ENCODE results near the gene TMEM184A. TPM values are rescaled to one million over a fixed set of nuclear protein-coding genes. Genes with fewer than 3 reads are reported as not detected.

Gene TMEM184A
- total and polyA plus RNA-seq, 2 experiments from 2014 or later: 14.5 to 24.7 TPM

DNA sequence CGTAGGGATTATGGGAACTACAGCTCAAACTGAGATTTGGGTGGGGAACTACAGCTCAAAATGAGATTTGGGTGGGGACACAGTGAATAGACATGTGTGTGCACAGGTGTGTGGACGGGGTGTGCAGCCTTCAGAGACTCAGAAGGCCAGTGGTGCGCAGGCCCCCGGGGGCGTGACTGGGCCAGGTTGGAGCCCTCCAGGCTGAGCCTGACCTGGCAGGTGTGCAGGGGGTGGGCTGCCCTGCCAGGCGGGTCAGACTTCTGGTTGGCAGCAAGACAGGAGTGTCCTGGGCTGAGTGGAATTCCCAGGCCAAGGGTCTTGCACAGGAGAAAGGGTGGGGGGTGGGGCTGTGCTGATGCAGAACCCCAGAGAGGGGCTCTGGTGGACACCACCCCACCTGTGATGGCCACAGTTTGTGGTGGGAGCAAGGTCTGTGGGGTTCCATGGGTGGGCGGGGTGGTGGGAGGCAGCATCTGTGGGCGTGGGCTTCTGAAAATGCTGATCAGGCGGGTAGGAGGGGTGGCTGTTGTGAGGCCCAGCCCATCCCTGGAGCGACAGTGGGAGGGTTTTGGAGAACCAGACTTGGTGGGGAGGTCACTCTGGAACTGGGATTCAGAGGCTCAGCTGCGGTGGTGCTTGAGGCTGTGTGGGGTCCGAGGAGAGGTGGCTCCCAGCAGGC is 43.1 kb upstream of the TMEM184A start:
- H2AFZ ChIP-seq: no peak overlapping the region
- no peaks in the 10 kb centered on the region for H3K36me3 ChIP-seq (replicated peaks; ENCODE audit: insufficient read depth, low read depth)
- H3K79me2 ChIP-seq: no peaks in the 10 kb centered on the region
- WGBS (ENCODE audit: low lambda C conversion rate, missing lambda C conversion rate): 91% methylated on average over 6 of the region's 12 CpGs
- TF ChIP-seq EZH2phosphoT487 (IDR thresholded peaks at IDR 0.05; ENCODE audit: low read depth, severe bottlenecking, unreplicated experiment) (no peak), CTCF (IDR thresholded peaks at IDR 0.05; ENCODE audit: poor library complexity) (no peak), EZH2 (IDR thresholded peaks at IDR 0.05; ENCODE audit: borderline replicate concordance) (no peak)
- no peak overlapping the region for H3K4me3 ChIP-seq
- H3K27ac ChIP-seq: no peak overlapping the region
- no peaks in the 10 kb centered on the region for H4K20me1 ChIP-seq (ENCODE audit: insufficient read depth, poor library complexity, severe bottlenecking)
- H3K27me3 ChIP-seq: peaks cover 4% of the 10 kb centered on the region
- H3K4me1 ChIP-seq (ENCODE audit: insufficient read depth): no peaks in the 10 kb centered on the region
- no peak for DNase-seq (ENCODE audit: low spot score)
- H3K9me2 ChIP-seq (replicated peaks; ENCODE audit: insufficient read depth): no peaks in the 10 kb centered on the region
- H3K4me2 ChIP-seq: no peak overlapping the region
- no peaks in the 10 kb centered on the region for H3K9me3 ChIP-seq (ENCODE audit: low read depth)

- no peaks in the 10 kb centered on the region for H3K9me3 ChIP-seq (ENCODE audit: low read depth)
- no peak overlapping the region for H3K27ac ChIP-seq
- no peak overlapping the region for H2AFZ ChIP-seq
- no peaks in the 10 kb centered on the region for H3K4me1 ChIP-seq (ENCODE audit: insufficient read depth)
- DNase-seq (ENCODE audit: low spot score): no peak
- H3K79me2 ChIP-seq: no peaks in the 10 kb centered on the region
- no peaks in the 10 kb centered on the region for H3K9me2 ChIP-seq (replicated peaks; ENCODE audit: insufficient read depth)
- no peak for TF ChIP-seq CTCF (IDR thresholded peaks at IDR 0.05; ENCODE audit: poor library complexity)
- no peak for TF ChIP-seq EZH2 (IDR thresholded peaks at IDR 0.05; ENCODE audit: borderline replicate concordance)
- no peak for TF ChIP-seq EZH2phosphoT487 (IDR thresholded peaks at IDR 0.05; ENCODE audit: low read depth, severe bottlenecking, unreplicated experiment)
- peaks cover 4% of the 10 kb centered on the region for H3K27me3 ChIP-seq
- H4K20me1 ChIP-seq (ENCODE audit: insufficient read depth, poor library complexity, severe bottlenecking): no peaks in the 10 kb centered on the region
- WGBS (ENCODE audit: low lambda C conversion rate, missing lambda C conversion rate): 90% methylated on average over 7 of the region's 7 CpGs
- no peak overlapping the region for H3K4me3 ChIP-seq
- H3K4me2 ChIP-seq: no peak overlapping the region
- H3K36me3 ChIP-seq (replicated peaks; ENCODE audit: insufficient read depth, low read depth): no peaks in the 10 kb centered on the region
These were observed 42.3 kb upstream of the TMEM184A start for GRCh38 chr7:1598286-1598685.

DNA sequence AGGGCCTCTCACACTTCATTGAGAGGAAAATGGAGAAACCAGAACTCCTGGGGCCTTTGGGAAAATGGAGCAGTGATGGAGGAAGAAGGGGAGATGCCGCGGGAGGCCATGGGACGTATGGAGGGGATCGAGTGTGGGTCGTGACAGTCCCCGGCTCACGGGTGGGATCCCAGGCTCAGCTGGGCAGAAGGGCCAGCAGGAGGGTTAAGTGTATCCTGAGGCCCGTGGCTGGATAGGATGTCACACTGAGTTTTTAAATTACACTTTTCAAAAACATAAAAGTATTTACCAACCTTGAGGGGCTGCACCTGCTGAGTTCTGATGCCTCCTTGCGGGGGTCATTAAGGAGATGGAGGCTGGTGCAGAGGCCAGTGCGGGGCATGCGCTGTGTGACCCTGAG is 41.8 kb upstream of the TMEM184A start:
- 89% methylated on average over 11 of the region's 11 CpGs for WGBS (ENCODE audit: low lambda C conversion rate, missing lambda C conversion rate)
- TF ChIP-seq CTCF (IDR thresholded peaks at IDR 0.05; ENCODE audit: poor library complexity) (no peak), EZH2 (IDR thresholded peaks at IDR 0.05; ENCODE audit: borderline replicate concordance) (no peak), EZH2phosphoT487 (IDR thresholded peaks at IDR 0.05; ENCODE audit: low read depth, severe bottlenecking, unreplicated experiment) (no peak)
- Histone ChIP-seq H3K9me2 (replicated peaks; ENCODE audit: insufficient read depth) (no peaks in the 10 kb centered on the region), H3K36me3 (replicated peaks; ENCODE audit: insufficient read depth, low read depth) (no peaks in the 10 kb centered on the region), H4K20me1 (ENCODE audit: insufficient read depth, poor library complexity, severe bottlenecking) (no peaks in the 10 kb centered on the region), H3K27ac (no peak overlapping the region), H3K79me2 (no peaks in the 10 kb centered on the region), H3K4me3 (no peak overlapping the region), H3K4me1 (ENCODE audit: insufficient read depth) (no peaks in the 10 kb centered on the region), H3K9me3 (ENCODE audit: low read depth) (no peaks in the 10 kb centered on the region), H3K27me3 (peaks cover 4% of the 10 kb centered on the region), H2AFZ (no peak overlapping the region), H3K4me2 (no peak overlapping the region)
- no peak for DNase-seq (ENCODE audit: low spot score)

Measured in hepatocyte (in vitro differentiated cells).